IPS-15b (cell line): Measurements from ENCODE around the gene SLC16A10.
"Not testable (repeated sequence)": the region's sequence is repeated elsewhere in the genome, so short reads cannot be mapped to it uniquely, and the experiment has no call there.

ENCODE experiments used
- H3K27me3 ChIP-seq: one replicate; pipeline ENCODE4 v1.6.1; 2013; ENCODE audit warnings: low read length; ENCODE audit not compliant: control insufficient read depth, insufficient read depth
- H3K36me3 ChIP-seq: one replicate; pipeline ENCODE4 v1.6.1; 2013; ENCODE audit warnings: low read length; ENCODE audit not compliant: control insufficient read depth, insufficient read depth
- H3K4me1 ChIP-seq: one replicate; pipeline ENCODE4 v1.6.1; 2013; ENCODE audit warnings: mild to moderate bottlenecking, low read length; ENCODE audit not compliant: control insufficient read depth, insufficient read depth
- H3K4me3 ChIP-seq: one replicate; pipeline ENCODE4 v1.5.1; 2013; ENCODE audit warnings: low read depth, low read length
- H3K9ac ChIP-seq: one replicate; pipeline ENCODE4 v1.6.1; 2013; ENCODE audit warnings: low read depth, mild to moderate bottlenecking, low read length
- H3K9me3 ChIP-seq: one replicate; pipeline ENCODE4 v1.6.1; 2013; ENCODE audit warnings: mild to moderate bottlenecking, low read length; ENCODE audit not compliant: control insufficient read depth, insufficient read depth

Gene SLC16A10

GRCh38 chr6:111114482-111114881 is 27.2 kb downstream of the SLC16A10 start:
- Histone ChIP-seq H3K4me1 (peaks cover 11% of the 10 kb centered on the region), H3K4me3 (no peak overlapping the region), H3K36me3 (no peaks in the 10 kb centered on the region), H3K9me3 (no peaks in the 10 kb centered on the region), H3K9ac (no peak overlapping the region), H3K27me3 (no peaks in the 10 kb centered on the region)

DNA sequence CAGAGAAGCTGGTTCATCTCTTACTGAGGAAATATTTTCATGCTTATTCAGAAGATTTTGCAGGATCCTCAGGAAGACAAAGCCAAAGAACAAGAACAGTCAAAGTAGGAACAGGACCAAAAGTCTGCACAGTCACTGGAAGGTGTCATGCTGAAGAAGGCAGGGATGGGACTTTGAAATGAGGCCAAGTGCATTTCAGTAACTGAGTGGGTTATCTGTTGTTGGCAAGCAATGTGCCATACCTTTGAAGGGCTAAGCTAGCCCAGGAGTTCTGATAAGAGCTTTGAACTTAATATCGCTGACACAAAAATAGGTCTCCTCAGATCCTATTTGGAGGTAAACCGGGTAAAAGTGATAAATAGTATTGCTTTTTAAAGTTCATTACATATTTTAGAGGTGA is 31.5 kb downstream of the SLC16A10 start:
- Histone ChIP-seq H3K36me3 (no peaks in the 10 kb centered on the region), H3K9ac (no peak overlapping the region), H3K27me3 (no peaks in the 10 kb centered on the region), H3K4me3 (no peak overlapping the region), H3K4me1 (peaks cover 4% of the 10 kb centered on the region), H3K9me3 (no peaks in the 10 kb centered on the region)

DNA sequence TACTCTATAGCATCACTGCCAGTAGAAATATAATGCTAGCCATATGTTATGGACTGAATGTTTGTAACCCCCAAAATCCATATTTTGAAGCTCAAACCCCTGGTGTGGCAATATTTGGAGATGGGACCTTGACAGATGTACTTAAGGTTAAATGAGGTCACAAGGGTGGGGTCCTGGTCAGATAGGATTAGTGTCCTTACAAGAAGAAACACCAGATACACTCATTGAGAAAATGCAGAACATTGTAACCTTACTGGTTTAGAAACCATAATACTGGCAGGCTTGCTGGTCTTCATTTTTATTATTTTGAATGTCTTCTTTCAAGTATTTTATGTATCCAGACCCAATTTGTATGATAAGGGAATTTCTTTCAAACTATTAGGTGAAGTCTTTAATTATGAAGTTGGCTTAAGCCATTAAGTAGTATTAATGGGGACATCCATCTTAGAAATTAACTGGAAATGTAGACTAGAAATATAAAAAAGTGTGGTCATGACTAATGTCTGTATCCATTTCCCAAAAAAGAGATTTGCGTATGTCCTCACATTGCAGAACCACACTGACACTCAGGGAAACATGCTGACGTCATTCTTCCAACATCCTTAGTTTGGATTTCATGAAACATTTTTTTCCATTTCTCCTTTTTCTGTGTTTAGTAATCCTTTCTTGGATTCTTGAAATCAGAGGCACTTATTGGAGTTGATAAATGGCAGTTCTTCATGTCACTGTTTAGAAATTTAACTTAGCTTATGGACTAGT is 32.4 kb downstream of the SLC16A10 start:
- no peaks in the 10 kb centered on the region for H3K27me3 ChIP-seq
- H3K9ac ChIP-seq, result no peak overlapping the region
- H3K9me3 ChIP-seq, result no peaks in the 10 kb centered on the region
- no peaks in the 10 kb centered on the region for H3K36me3 ChIP-seq
- no peaks in the 10 kb centered on the region for H3K4me1 ChIP-seq
- H3K4me3 ChIP-seq, result no peak overlapping the region

- Histone ChIP-seq H3K4me3 (no peak overlapping the region), H3K9ac (no peak overlapping the region), H3K9me3 (no peaks in the 10 kb centered on the region), H3K27me3 (no peaks in the 10 kb centered on the region), H3K4me1 (no peaks in the 10 kb centered on the region), H3K36me3 (no peaks in the 10 kb centered on the region)
Observed at GRCh38 chr6:111121789-111122350, 34.6 kb downstream of the SLC16A10 start.

GRCh38 chr6:111122458-111123286 is 35.4 kb downstream of the SLC16A10 start:
- Histone ChIP-seq H3K9ac (no peak overlapping the region), H3K9me3 (no peaks in the 10 kb centered on the region), H3K36me3 (no peaks in the 10 kb centered on the region), H3K4me1 (no peaks in the 10 kb centered on the region), H3K4me3 (no peak overlapping the region), H3K27me3 (no peaks in the 10 kb centered on the region)

DNA sequence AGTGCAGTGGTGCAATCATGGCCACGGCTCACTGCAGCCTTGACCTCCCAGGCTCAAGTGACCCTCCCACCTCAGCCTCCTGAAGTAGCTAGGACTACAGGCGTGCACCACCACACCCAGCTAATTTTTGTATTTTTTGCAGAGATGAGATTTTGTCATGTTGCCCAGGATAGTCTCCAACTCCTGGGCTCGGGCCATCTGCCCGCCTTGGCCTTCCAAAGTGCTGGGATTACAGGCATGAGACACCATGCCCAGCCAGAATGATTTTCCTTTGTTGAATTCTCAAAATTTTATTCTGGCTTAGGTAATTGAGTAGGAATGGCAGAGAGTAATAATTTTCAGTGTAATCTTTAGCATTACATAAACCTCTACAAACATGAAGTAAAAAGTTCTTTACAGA is 37.1 kb downstream of the SLC16A10 start:
- H3K36me3 ChIP-seq, result no peaks in the 10 kb centered on the region
- H3K27me3 ChIP-seq, result no peaks in the 10 kb centered on the region
- no peak overlapping the region for H3K4me3 ChIP-seq

DNA sequence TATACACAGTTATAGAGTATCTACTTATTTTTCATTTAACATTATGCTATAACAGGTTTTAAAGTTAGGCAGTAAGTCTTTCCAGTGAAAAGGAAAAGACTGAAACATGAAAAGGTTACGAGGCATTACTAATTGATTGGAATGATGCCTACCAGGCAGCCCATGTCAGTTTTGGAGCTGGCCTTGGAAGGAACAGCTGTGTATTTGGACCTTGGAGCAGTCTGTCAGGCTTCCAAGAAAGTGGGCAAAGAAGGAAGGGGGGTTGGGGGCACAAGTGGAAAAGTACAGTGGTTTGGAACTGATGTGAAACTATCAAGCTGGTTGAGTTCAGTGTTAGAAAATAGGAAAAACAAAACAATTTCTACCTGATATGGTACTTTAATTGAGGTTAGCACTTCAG is 41.7 kb downstream of the SLC16A10 start:
- no peaks in the 10 kb centered on the region for H3K9me3 ChIP-seq
- no peak overlapping the region for H3K4me3 ChIP-seq
- peaks cover 2% of the 10 kb centered on the region for H3K4me1 ChIP-seq
- no peak overlapping the region for H3K9ac ChIP-seq
- no peaks in the 10 kb centered on the region for H3K27me3 ChIP-seq
- no peaks in the 10 kb centered on the region for H3K36me3 ChIP-seq

More for the DNA sequence above, 37.1 kb downstream of the SLC16A10 start:
- no peaks in the 10 kb centered on the region for H3K9me3 ChIP-seq
- peaks cover 2% of the 10 kb centered on the region for H3K4me1 ChIP-seq
- H3K9ac ChIP-seq, result no peak overlapping the region

DNA sequence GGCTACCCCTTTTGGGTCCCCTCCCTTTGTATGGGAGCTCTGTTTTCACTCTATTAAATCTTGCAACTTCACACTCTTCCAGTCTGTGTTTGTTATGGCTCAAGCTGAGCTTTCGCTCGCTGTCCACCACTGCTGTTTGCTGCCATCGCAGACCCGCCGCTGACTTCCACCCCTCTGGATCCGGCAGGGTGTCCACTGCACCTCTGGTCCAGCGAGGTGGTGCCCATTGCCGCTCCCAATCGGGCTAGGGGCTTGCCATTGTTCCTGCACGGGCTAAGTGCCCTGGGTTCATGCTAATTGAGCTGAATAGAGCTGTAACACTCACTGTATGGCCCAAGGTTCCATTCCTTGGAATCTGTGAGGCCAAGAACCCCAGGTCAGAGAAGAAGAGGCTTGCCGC is 43.7 kb downstream of the SLC16A10 start:
- H3K9me3 ChIP-seq, H3K36me3 ChIP-seq, H3K4me1 ChIP-seq: not testable (repeated sequence)

DNA sequence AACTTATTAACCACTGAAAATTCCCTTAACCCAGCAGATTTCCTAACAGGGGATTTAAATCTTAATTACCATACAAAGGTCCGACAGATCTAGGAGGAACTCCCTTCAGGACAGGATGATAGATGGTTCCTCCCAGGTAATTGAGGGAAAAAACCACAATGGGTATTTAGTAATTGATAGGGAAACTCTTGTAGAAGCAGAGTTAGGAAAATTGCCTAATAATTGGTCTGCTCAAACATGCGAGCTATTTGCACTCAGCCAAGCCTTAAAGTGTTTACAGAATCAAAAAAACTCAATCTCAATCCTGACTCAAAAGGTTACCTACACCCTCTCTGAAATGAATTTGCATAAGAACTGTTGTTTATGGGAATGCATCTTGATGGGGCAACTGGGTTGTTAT is 45.4 kb downstream of the SLC16A10 start:
- H3K9me3 ChIP-seq, H3K4me3 ChIP-seq, H3K27me3 ChIP-seq, H3K9ac ChIP-seq, H3K4me1 ChIP-seq, H3K36me3 ChIP-seq: not testable (repeated sequence)

More for the DNA sequence above, 43.7 kb downstream of the SLC16A10 start:
- not testable (repeated sequence) for H3K4me3 ChIP-seq, H3K27me3 ChIP-seq, H3K9ac ChIP-seq

DNA sequence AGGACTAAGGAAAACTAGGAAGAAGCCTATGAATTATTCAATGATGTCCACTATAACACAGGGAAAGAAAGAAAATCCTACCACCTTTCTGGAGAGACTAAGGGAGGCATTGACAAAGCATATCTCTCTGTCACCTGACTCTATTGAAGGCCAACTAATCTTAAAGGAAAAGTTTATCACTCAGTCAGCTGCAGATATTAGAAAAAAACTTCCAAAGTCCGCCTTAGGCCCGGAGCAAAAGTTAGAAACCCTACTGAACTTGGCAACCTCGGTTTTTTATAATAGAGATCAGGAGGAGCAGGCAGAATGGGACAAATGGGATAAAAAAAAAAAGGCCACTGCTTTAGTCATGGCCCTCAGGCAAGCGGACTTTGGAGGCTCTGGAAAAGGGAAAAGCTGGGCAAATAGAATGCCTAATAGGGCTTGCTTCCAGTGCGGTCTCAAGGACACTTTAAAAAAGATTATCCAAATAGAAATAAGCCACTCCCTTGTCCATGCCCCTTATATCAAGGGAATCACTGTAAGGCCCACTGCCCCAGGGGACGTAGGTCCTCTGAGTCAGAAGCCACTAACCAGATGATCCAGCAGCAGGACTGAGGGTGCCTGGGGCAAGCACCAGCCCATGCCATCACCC is 47.0 kb downstream of the SLC16A10 start:
- not testable (repeated sequence) for H3K27me3 ChIP-seq, H3K4me3 ChIP-seq, H3K36me3 ChIP-seq, H3K9me3 ChIP-seq, H3K4me1 ChIP-seq, H3K9ac ChIP-seq

DNA sequence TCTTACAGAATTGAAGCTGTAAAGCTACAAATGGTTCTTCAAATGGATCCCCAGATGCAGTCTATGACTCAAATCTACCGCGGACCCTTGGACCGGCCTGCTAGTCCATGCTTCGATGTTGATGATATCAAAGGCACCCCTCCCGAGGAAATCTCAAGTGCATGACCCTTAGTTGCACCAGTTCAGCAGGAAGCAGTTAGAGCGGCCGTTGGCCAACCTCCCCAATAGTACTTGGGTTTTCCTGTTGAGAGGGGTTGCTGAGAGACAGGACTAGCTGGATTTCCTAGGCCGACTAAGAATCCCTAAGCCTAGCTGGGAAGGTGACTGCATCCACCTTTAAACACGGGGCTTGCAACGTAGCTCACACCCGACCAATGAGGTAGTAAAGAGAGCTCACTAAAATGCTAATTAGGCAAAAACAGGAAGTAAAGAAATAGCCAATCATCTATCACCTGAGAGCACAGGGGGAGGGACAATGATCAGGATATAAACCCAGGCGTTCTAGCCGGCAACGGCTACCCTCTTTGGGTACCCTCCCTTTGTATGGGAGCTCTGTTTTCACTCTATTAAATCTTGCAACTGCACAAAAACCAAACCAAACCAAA is 50.3 kb downstream of the SLC16A10 start:
- not testable (repeated sequence) for H3K4me3 ChIP-seq, H3K9ac ChIP-seq, H3K27me3 ChIP-seq, H3K36me3 ChIP-seq, H3K4me1 ChIP-seq, H3K9me3 ChIP-seq
